Colonic mucosa (tissue), 4 donors: Measurements from ENCODE around the gene FBXW2. TPM values are rescaled to one million over a fixed set of nuclear protein-coding genes. Genes with fewer than 3 reads are reported as not detected.

ENCODE experiments used
- DNase-seq: peaks from one replicate; pipeline ENCODE4 v3.0.0-alpha.2; 2020
- H3K27ac ChIP-seq: fragments of 200-600 bp; one replicate; pipeline ENCODE4 v1.8.0; 2021
- H3K27me3 ChIP-seq: fragments of 200-600 bp; one replicate; pipeline ENCODE4 v1.8.0; 2021
- H3K36me3 ChIP-seq: fragments of 200-600 bp; one replicate; pipeline ENCODE4 v1.8.0; 2021
- H3K4me1 ChIP-seq: fragments of 200-600 bp; one replicate; pipeline ENCODE4 v1.8.0; 2021; ENCODE audit warnings: mild to moderate bottlenecking
- H3K4me3 ChIP-seq: fragments of 200-600 bp; one replicate; pipeline ENCODE4 v1.8.0; 2021
- H3K9ac ChIP-seq, 2 donors: one replicate each; pipeline ENCODE4 v1.7.0; 2013; ENCODE audit warnings: control low read depth in 2 of 2, low read depth in 2 of 2, low read length in 2 of 2
- H3K9me3 ChIP-seq: fragments of 200-600 bp; one replicate; pipeline ENCODE4 v1.8.0; 2021
- intact Hi-C: fragments of 100-400 bp; cut with DNase I; formaldehyde crosslinking; loops from one replicate; pipeline ENCODE4 v1.14.1; 2022
- total RNA-seq, 2 donors: library from RNA; stranded (reverse); fragmentation: NEBNext Ultra II Directional in 1 of 2; extraction: Animal tissue kit (Norgen Biotek cat#: 25700) in 1 of 2; gene quantifications; one replicate each; pipeline ENCODE4 v1.2.1, GENCODE V29; 2021
- TF ChIP-seq, protein P1 (sequence below): fragments of 200-600 bp; IDR thresholded peaks from one replicate; pipeline ENCODE4 v1.8.0; 2022; ENCODE audit warnings: antibody characterized with exemption, mild to moderate bottlenecking
- donor health status: healthy.
- donor health status: DM: no; HTN: no; CAD: no.
- donor health status: DM: no; HTN: no; CAD: no.

Gene FBXW2
- total RNA-seq, 2 donors from 2014 or later = 52.1 to 53.5 TPM

GRCh38 chr9:120742951-120743416 lies 50.2 kb downstream of the FBXW2 start:
- Histone ChIP-seq H3K9me3 (no peaks in the 10 kb centered on the region), H3K27me3 (no peaks in the 10 kb centered on the region), H3K36me3 (no peaks in the 10 kb centered on the region), H3K27ac (no peak overlapping the region), H3K9ac (no peak overlapping the region), H3K4me3 (no peak overlapping the region), H3K4me1 (no peaks in the 10 kb centered on the region)
- TF ChIP-seq, protein P1, sequence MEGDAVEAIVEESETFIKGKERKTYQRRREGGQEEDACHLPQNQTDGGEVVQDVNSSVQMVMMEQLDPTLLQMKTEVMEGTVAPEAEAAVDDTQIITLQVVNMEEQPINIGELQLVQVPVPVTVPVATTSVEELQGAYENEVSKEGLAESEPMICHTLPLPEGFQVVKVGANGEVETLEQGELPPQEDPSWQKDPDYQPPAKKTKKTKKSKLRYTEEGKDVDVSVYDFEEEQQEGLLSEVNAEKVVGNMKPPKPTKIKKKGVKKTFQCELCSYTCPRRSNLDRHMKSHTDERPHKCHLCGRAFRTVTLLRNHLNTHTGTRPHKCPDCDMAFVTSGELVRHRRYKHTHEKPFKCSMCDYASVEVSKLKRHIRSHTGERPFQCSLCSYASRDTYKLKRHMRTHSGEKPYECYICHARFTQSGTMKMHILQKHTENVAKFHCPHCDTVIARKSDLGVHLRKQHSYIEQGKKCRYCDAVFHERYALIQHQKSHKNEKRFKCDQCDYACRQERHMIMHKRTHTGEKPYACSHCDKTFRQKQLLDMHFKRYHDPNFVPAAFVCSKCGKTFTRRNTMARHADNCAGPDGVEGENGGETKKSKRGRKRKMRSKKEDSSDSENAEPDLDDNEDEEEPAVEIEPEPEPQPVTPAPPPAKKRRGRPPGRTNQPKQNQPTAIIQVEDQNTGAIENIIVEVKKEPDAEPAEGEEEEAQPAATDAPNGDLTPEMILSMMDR = peak; percentile 57
- intact Hi-C loops = no loop called here
- DNase-seq = no peak

- DNase-seq = no peak
- Histone ChIP-seq H3K4me1 (no peaks in the 10 kb centered on the region), H3K9me3 (no peaks in the 10 kb centered on the region), H3K27ac (no peak overlapping the region), H3K4me3 (no peak overlapping the region), H3K27me3 (no peaks in the 10 kb centered on the region), H3K36me3 (no peaks in the 10 kb centered on the region), H3K9ac (no peak overlapping the region)
- intact Hi-C loops = no loop called here
- TF ChIP-seq, protein P1 = no peak
These were observed 51.5 kb downstream of the FBXW2 start for GRCh38 chr9:120741701-120742100.

GRCh38 chr9:120741191-120741590 lies 52.0 kb downstream of the FBXW2 start:
- H3K4me3 ChIP-seq = no peak overlapping the region
- H3K4me1 ChIP-seq = no peaks in the 10 kb centered on the region
- no peaks in the 10 kb centered on the region for H3K36me3 ChIP-seq
- H3K9me3 ChIP-seq = no peaks in the 10 kb centered on the region
- DNase-seq = no peak
- intact Hi-C loops = no loop called here
- H3K27me3 ChIP-seq = no peaks in the 10 kb centered on the region
- H3K9ac ChIP-seq = no peak overlapping the region
- H3K27ac ChIP-seq = no peak overlapping the region
- TF ChIP-seq, protein P1 = no peak

GRCh38 chr9:120740132-120740531 lies 53.1 kb downstream of the FBXW2 start:
- intact Hi-C loops = no loop called here
- no peak overlapping the region for H3K9ac ChIP-seq
- TF ChIP-seq, protein P1 = no peak

DNA sequence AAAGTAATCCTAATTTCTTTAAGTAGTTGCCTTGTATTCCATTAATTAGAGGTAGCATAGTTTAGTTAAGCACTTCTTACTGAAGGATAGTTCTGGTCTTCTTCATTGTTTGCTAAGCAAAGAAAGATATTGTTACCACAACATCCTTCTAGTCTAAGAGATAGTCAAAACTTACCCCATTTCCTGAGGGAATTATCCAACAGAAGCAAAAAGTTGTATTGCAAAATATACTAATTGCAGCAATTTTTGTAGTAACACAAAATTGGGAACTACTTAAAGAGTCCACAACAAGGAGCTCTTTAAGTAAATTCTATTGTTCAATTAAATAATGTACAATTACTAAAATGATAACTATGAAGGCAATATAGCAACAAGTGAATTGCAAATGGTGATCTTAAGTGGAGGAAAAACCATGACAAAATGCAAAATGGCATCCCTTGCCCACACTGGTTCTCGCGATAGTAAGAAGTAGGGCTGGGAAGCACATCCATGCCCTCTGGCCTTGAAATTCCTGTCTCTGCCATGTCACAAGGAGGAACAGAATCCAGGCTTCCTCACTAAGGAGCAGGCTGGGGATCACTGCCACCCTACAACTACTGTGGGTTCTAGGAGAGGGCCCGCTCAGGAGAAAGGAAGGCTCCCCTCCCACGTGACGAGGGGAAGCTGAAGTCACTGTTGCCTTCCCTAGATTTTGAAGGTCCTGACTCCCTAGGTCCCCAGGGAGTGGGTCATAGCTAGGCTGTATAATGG lies 55.6 kb downstream of the FBXW2 start:
- H3K4me3 ChIP-seq = no peak overlapping the region
- no peaks in the 10 kb centered on the region for H3K36me3 ChIP-seq
- no peak overlapping the region for H3K9ac ChIP-seq
- intact Hi-C loops = no loop called here
- no peak overlapping the region for H3K27ac ChIP-seq
- no peak for DNase-seq
- H3K9me3 ChIP-seq = no peaks in the 10 kb centered on the region
- H3K4me1 ChIP-seq = no peaks in the 10 kb centered on the region
- TF ChIP-seq, protein P1 = no peak
- H3K27me3 ChIP-seq = no peaks in the 10 kb centered on the region

More at GRCh38 chr9:120740132-120740531, 53.1 kb downstream of the FBXW2 start:
- Histone ChIP-seq H3K27me3 (no peaks in the 10 kb centered on the region), H3K36me3 (no peaks in the 10 kb centered on the region), H3K27ac (no peak overlapping the region), H3K4me1 (no peaks in the 10 kb centered on the region), H3K9me3 (no peaks in the 10 kb centered on the region), H3K4me3 (no peak overlapping the region)
- DNase-seq = no peak
